Coronary artery (tissue), 2 donors: Measurements from ENCODE around the gene PEG3.

Experiments used
- DNase-seq: peaks from one replicate; pipeline ENCODE4 v3.0.0-alpha.2; 2017; ENCODE audit warnings: low spot score
- H3K27ac ChIP-seq, 2 donors: fragments of 200-600 bp; sonication (generic); one replicate each; pipeline ENCODE4 v1.5.1; 2016 to 2019
- H3K4me3 ChIP-seq: fragments of 200-600 bp; sonication (generic); 2 replicates; pipeline ENCODE4 v1.5.1; 2016; ENCODE audit warnings: mild to moderate bottlenecking, moderate library complexity
- CTCF ChIP-seq: fragments of 200-600 bp; sonication (generic); IDR thresholded peaks from one replicate; pipeline ENCODE4 v1.5.1; 2019; ENCODE audit warnings: antibody characterized with exemption

Gene PEG3

GRCh38 chr19:56822755-56823154 lies 17.8 kb downstream of the PEG3 start:
- TF ChIP-seq CTCF, result no peak
- no peak for DNase-seq

GRCh38 chr19:56821675-56822074 lies 18.9 kb downstream of the PEG3 start:
- DNase-seq, result no peak
- no peak for TF ChIP-seq CTCF
- H3K4me3 ChIP-seq, result no peak overlapping the region
- no peak overlapping the region for H3K27ac ChIP-seq

More at GRCh38 chr19:56822755-56823154, 17.8 kb downstream of the PEG3 start:
- Histone ChIP-seq H3K27ac (no peak overlapping the region), H3K4me3 (no peak overlapping the region)

GRCh38 chr19:56821209-56821608 lies 19.3 kb downstream of the PEG3 start:
- Histone ChIP-seq H3K4me3 (no peak overlapping the region), H3K27ac (no peak overlapping the region)
- TF ChIP-seq CTCF, result no peak
- DNase-seq, result no peak

- H3K4me3 ChIP-seq, result no peak overlapping the region
- H3K27ac ChIP-seq, result no peak overlapping the region
- no peak for DNase-seq
- no peak for TF ChIP-seq CTCF
Observed at GRCh38 chr19:56819166-56819565, 21.4 kb downstream of the PEG3 start.

GRCh38 chr19:56814656-56815055 lies 25.9 kb downstream of the PEG3 start:
- Histone ChIP-seq H3K27ac (no peak overlapping the region), H3K4me3 (no peak overlapping the region)
- TF ChIP-seq CTCF, result no peak
- DNase-seq, result no peak

GRCh38 chr19:56813531-56813930 lies 27.0 kb downstream of the PEG3 start:
- H3K4me3 ChIP-seq, result no peak overlapping the region
- no peak overlapping the region for H3K27ac ChIP-seq
- no peak for DNase-seq
- TF ChIP-seq CTCF, result no peak

GRCh38 chr19:56811480-56811879 lies 29.0 kb downstream of the PEG3 start:
- Histone ChIP-seq H3K4me3 (no peak overlapping the region), H3K27ac (no peak overlapping the region)
- no peak for DNase-seq
- no peak for TF ChIP-seq CTCF
